GM19240 (cell line): ENCODE data around the gene RB1.

Source experiments
- DNase-seq: peaks from one replicate; pipeline ENCODE4 v3.0.0; 2011; ENCODE audit warnings: low spot score; ENCODE audit not compliant: insufficient read length

Gene RB1

DNA sequence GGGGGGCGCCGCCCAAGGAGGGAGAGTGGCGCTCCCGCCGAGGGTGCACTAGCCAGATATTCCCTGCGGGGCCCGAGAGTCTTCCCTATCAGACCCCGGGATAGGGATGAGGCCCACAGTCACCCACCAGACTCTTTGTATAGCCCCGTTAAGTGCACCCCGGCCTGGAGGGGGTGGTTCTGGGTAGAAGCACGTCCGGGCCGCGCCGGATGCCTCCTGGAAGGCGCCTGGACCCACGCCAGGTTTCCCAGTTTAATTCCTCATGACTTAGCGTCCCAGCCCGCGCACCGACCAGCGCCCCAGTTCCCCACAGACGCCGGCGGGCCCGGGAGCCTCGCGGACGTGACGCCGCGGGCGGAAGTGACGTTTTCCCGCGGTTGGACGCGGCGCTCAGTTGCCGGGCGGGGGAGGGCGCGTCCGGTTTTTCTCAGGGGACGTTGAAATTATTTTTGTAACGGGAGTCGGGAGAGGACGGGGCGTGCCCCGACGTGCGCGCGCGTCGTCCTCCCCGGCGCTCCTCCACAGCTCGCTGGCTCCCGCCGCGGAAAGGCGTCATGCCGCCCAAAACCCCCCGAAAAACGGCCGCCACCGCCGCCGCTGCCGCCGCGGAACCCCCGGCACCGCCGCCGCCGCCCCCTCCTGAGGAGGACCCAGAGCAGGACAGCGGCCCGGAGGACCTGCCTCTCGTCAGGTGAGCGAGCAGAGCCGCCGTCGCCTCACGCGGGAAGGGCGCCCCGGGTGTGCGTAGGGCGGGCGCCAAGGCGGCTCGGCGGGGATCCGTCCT is at the start of gene RB1:
RB1 (plus strand) TSS at position 393 of the 784 bp plus-strand sequence; CDS start at position 555, 162 bp downstream.
- peak; percentile 63 for DNase-seq

GRCh38 chr13:48253849-48254248 is 49.7 kb upstream of the RB1 start:
- DNase-seq = no peak

DNA sequence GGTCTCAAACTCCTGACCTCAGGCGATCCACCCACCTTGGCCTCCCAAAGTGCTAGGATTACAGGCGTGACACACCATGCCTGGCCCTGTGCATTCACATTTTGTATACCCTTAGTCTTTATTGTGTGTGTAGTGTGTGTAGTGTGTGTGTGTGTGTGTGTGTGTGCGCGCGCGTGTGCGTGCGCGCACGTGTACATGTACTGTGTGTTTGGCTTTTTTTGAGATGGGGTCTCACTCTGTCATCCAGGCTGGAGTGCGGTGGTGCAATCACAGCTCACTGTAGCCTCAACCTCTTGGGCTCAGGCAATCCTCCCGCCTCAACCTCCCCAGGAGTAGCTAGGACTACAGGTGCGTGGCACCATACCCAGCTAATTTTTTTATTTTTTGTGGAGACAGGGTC is 48.5 kb upstream of the RB1 start:
- no peak for DNase-seq

GRCh38 chr13:48255954-48256353 is 47.6 kb upstream of the RB1 start:
- no peak for DNase-seq

GRCh38 chr13:48258002-48258401 is 45.5 kb upstream of the RB1 start:
- DNase-seq = no peak

GRCh38 chr13:48258430-48258829 is 45.1 kb upstream of the RB1 start:
- no peak for DNase-seq

DNA sequence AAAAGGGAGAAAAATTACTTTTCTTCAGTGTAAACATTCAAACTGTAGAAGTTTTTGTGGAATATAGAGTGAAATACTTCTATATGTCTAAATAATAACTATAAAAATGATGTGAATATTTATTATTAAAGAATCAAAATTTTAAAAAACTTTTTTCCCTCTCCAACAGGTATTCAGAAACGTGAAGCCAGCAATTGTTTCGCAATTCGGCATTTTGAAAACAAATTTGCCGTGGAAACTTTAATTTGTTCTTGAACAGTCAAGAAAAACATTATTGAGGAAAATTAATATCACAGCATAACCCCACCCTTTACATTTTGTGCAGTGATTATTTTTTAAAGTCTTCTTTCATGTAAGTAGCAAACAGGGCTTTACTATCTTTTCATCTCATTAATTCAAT is 42.6 kb upstream of the RB1 start:
- DNase-seq = no peak

GRCh38 chr13:48263196-48263595 is 40.4 kb upstream of the RB1 start:
- DNase-seq = no peak

DNA sequence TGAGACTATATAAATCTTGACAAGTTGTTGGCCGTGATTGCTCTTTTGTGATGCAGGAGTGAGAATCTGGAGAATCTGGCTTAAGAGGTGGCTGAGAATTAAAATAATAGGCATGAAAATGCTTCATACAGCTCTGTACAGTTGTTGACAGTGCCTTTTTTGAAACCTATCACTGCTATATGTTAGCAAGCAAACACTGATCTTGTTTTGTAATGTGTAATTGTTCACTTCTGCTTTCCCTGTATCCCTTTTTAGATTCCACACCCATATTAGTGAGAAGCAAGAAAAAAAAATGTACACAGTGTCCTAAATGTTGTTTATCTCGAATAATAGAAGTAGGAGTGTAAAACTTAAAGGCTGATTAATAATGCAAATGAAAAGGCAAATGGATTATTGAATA is 39.5 kb upstream of the RB1 start:
- DNase-seq = no peak

GRCh38 chr13:48265217-48265815 is 38.2 kb upstream of the RB1 start:
- no peak for DNase-seq

GRCh38 chr13:48266150-48266549 is 37.4 kb upstream of the RB1 start:
- DNase-seq = no peak

GRCh38 chr13:48266701-48267639 is 36.6 kb upstream of the RB1 start:
- DNase-seq = no peak

DNA sequence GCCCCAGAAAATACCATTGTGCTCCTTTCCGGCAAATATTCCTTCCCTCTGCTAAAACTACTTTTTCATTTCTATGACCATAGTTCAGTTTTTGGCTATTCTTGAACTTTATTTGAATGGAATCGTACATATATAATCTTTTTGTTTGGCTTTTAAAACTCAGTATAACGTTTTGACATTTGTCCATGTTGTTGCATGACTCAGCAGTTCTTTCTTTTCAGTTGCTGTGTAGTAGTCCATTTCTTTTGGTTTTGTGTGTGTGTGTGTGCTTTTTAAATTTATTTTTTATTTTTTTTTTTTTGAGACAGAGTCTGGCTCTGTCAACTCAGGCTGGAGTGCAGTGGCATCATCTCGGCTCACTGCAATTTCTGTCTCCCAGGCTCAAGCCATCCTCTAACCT is 35.5 kb upstream of the RB1 start:
- DNase-seq = no peak

DNA sequence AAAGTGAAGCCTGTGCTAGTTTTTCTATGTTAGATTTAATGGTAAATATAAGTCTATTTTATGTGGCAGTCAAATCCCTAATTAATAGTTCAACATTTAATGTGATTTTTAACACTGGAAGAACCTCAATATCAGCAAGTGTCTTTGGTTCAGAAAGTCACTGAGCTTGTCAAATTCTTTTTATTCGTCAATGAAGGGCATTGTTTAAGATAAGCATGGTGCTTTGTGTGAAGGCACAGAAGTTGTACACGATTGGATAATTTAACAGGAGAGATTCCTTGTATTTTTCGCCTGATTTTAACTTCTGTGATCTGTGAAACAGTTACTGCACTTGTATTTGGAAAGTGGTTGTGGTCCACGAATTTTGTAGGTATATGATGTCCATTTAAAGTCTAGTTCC is 30.2 kb upstream of the RB1 start:
- DNase-seq = no peak

DNA sequence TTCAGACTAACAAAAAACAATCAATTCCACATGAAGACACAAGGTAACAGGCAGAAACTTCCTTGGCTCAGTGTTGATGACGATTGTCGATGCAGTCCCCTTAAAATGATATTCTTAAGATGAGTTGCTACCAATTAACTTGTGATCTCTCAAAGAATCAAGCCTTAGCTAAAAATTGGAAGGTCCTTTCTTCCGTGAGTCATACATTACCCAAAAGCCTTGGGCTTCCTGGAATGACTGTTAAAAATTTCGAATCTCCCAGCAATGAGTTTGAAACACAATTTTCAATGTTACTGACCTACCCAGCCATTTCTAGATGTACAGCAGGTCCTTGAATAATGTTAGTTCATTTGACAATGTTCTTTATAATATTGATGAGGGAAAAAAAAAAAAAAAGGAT is 28.0 kb upstream of the RB1 start:
- DNase-seq = no peak

- no peak for DNase-seq
Observed at GRCh38 chr13:48278806-48279205, 24.7 kb upstream of the RB1 start.

DNA sequence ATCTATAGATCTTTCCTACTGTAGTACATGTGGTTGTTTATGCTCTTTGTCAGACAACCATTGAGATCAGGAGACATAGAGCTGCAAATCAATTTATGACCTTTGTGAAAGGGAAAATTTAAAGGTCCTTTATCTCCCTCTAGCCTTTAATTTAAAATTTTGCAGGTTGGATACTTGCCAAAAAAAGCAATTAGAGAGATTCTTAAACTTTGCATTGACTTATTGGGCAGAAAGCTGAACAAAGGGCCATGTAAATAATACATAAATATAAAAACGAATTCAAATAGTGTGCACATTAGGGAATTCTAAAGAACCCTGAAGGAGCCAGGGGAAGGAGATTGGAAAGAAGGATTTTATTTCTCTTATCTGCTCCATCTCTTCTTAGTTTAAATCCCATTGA is 22.0 kb upstream of the RB1 start:
- no peak for DNase-seq

DNA sequence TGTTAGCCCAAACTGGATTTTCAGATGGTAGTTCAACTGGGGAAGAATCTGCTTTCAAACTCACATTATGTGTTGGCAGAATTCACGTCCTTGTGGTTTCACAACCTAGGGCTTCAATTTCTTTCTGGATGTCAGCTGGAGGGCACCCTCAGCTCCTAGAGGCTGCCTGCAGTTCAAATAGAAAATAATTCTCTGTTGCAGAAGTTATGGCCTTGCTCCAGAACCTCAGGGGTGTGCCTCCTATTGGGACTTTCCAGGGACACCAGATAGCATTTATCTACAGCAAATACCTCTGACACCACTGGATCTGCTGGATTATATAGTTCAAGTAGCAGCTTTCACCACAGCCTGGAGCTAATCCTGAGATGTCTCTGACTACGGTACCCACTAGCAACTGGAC is 11.8 kb upstream of the RB1 start:
- no peak for DNase-seq

- DNase-seq = no peak
Observed at GRCh38 chr13:48292650-48293049, 10.9 kb upstream of the RB1 start.

- no peak for DNase-seq
Observed at GRCh38 chr13:48294653-48295052, 8.9 kb upstream of the RB1 start.

DNA sequence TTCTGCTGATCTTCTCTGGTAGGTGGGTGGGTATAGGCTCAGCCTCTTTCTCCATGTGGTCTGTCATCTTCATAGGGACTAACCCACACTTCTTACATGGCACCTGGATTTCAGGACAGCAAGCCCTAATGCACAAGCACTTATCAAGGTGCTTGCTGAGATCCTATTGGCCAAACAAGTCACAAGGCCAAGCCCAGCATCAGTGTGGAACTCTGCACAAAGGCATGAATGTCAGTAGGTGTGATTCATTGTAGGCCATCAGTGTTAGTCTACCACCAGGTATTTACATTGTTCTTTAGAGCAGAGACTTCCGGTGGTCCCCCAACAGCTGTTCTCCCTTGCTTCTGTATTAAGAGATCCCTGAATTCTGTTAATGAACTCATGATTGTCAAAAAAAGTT is 8.3 kb upstream of the RB1 start:
- no peak for DNase-seq

DNA sequence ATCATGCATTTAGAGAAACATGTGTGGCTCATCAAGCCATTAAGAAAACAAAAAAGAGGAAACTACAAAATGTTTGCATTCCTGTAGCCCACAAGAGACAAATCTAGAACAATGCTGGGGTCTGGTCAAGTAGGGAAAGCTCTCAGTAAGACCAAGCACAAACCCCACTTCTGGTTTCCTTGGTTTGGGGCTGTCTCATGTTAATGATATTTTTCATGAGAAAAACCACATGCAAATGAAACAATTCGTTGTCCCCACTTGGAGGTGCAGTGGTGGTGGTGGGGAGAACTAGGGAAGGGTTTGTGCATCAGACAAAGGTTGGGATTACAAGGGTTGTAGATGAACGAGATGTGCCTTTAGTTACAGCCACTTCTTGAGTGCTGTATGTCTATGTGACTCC is 7.0 kb upstream of the RB1 start:
- DNase-seq = no peak
